Measurements from ENCODE around the gene DCAF6.

The DCAF6 gene

DNA sequence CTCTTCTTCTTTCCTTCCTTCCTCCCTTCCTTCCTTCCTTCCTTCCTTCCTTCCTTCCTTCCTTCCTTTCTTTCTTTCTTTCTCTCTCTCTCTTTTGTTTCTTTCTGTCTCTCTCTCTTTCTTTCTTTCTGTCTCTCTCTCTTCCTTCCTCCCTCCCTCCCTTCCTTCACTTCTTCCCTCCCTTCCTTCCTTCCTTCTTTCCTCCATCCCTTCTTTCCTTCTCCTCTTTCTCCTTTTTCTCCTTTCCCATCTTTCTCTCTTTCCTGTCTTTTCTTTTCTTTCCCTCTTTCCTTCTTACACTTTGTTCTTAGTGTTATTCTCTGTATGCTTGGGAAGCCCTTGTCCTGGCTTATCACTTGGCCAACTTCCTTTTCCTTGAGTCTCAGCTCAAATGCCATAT, 72.8 kb downstream of the DCAF6 start:
- TF ChIP-seq TAF1 (IDR thresholded peaks at IDR 0.05; ENCODE audit: borderline replicate concordance, insufficient read depth, low read length), result no peak
- no peak for TF ChIP-seq FOXP2 (optimal IDR thresholded peaks at IDR 0.05; ENCODE audit: borderline replicate concordance, extremely low read depth, extremely low read length, insufficient read depth)
- no peak for TF ChIP-seq POLR2AphosphoS5 (IDR thresholded peaks at IDR 0.05; ENCODE audit: low read depth, low read length)
- TF ChIP-seq REST (IDR thresholded peaks at IDR 0.05; ENCODE audit: insufficient read depth in 1 of 2, low read depth in 2 of 2, low read length in 2 of 2), result no peak
- TF ChIP-seq SIN3A (IDR thresholded peaks at IDR 0.05; ENCODE audit: borderline replicate concordance, insufficient read depth, low read length), result no peak

DNA sequence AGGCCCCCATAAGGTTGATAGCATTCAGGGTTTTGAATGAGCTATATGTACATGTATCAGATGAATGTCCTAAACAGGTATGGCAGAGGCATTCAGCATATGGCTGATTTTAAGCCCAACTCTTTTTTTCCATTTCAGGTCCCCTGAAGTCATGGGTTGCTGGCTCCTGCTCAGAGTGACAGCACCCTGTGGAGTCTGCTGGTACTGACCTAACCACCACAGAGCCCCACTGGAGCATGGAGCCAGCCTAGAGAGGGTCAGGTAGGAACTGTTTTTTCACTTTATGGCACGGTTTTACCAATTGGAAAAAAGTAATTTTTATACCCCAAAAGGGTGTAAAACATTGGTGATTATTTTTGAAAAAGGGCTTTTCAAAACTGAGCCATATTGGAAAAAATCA, 82.9 kb downstream of the DCAF6 start:
- TF ChIP-seq TAF1 (IDR thresholded peaks at IDR 0.05; ENCODE audit: borderline replicate concordance, insufficient read depth, low read length) (no peak), POLR2AphosphoS5 (IDR thresholded peaks at IDR 0.05; ENCODE audit: low read depth, low read length) (no peak)

DNA sequence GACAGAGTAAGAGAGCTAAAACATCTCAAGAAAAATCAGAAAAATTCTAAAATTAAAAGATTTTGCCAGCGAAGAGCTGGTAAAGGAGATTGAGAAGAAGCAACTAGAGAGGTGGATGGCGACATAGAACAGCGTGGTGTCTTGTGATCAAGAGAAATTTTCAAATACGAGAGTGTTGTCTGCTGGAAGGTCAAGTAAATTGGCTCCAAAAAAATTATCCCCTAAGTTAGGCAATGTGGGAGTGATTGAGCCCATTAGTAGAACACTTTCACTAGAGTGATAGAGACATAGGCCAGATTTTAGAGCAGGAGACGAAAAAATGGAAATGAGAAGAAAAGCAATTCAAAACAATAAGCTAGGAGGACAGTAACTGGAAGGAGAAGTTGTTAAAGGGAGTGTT, 94.7 kb downstream of the DCAF6 start:
- TF ChIP-seq REST (IDR thresholded peaks at IDR 0.05; ENCODE audit: insufficient read depth in 1 of 2, low read depth in 2 of 2, low read length in 2 of 2) (no peak), SIN3A (IDR thresholded peaks at IDR 0.05; ENCODE audit: borderline replicate concordance, insufficient read depth, low read length) (no peak)

DNA sequence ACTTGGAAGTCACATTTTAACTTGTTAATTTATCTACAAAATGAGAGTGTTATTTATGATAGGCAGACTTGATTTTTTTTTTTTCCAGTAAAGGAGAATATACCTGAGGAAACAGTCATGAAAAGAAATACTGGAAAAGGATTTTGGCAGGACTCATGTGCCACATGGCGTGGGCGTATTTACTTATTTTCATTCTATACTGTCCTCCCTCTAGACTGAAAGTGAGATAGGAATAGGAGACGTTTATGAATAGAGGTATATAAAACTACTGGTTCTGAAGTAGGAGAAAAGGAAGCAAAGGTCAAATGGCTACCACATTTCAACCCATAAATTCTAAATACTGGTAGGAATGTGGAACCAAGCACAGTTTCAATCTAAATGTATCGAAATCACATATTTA, 95.1 kb downstream of the DCAF6 start:
- TF ChIP-seq REST (IDR thresholded peaks at IDR 0.05; ENCODE audit: insufficient read depth in 1 of 2, low read depth in 2 of 2, low read length in 2 of 2) (no peak), SIN3A (IDR thresholded peaks at IDR 0.05; ENCODE audit: borderline replicate concordance, insufficient read depth, low read length) (no peak), FOXP2 (optimal IDR thresholded peaks at IDR 0.05; ENCODE audit: borderline replicate concordance, extremely low read depth, extremely low read length, insufficient read depth) (no peak), TAF1 (IDR thresholded peaks at IDR 0.05; ENCODE audit: borderline replicate concordance, insufficient read depth, low read length) (no peak), POLR2AphosphoS5 (IDR thresholded peaks at IDR 0.05; ENCODE audit: low read depth, low read length) (no peak)

DNA sequence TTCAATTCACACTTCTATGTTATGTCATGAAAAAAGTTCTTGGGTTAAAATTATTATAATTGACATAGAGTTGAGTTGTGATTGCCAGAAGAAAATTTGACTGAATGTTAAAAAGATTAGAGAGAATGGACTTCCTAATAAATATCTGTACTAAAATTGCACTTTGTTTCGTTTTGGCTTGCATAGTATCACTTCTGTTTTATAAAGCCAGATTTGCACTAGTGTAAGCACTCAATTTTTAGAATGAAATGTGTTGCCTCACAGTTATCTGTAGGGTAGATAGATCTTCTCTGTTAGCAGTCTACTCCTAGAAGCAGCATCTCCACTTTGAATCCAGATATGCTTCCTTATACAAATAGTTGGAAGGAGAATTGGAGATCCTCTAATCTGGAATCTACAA, 95.5 kb downstream of the DCAF6 start:
- TF ChIP-seq REST (IDR thresholded peaks at IDR 0.05; ENCODE audit: insufficient read depth in 1 of 2, low read depth in 2 of 2, low read length in 2 of 2) (no peak), POLR2AphosphoS5 (IDR thresholded peaks at IDR 0.05; ENCODE audit: low read depth, low read length) (no peak), FOXP2 (optimal IDR thresholded peaks at IDR 0.05; ENCODE audit: borderline replicate concordance, extremely low read depth, extremely low read length, insufficient read depth) (no peak), SIN3A (IDR thresholded peaks at IDR 0.05; ENCODE audit: borderline replicate concordance, insufficient read depth, low read length) (no peak), TAF1 (IDR thresholded peaks at IDR 0.05; ENCODE audit: borderline replicate concordance, insufficient read depth, low read length) (no peak)

All from PFSK-1 (cell line).